ENCODE data around the gene GSDME. TPM values are rescaled to one million over a fixed set of nuclear protein-coding genes. Genes with fewer than 3 reads are reported as not detected.

GSDME gene
- total and polyA plus RNA-seq, 10 of the 15 experiments (the other 5 are each of a cell fraction or from before 2014, with no cell fraction given) = 23.7 to 245 (median 128) TPM

- 93% methylated on average over 9 of the region's 9 CpGs for WGBS (ENCODE audit: insufficient coverage, insufficient replicate concordance, low lambda C conversion rate, missing lambda C conversion rate)
- ATAC-seq (no peak), DNase-seq (ENCODE audit: low read depth, low spot score) (no peak), FAIRE-seq (no peak)
- Histone ChIP-seq H3K4me3 (no peak overlapping the region), H3K4me2 (ENCODE audit: control insufficient read depth, insufficient read depth) (no peak overlapping the region), H3K4me1 (ENCODE audit: control insufficient read depth, insufficient read depth, low read length) (no peaks in the 10 kb centered on the region), H3K36me3 (ENCODE audit: control insufficient read depth in 2 of 2, insufficient read depth in 2 of 2, low read length in 1 of 2) (peaks cover 0 to 4% of the 10 kb centered on the region in 2 experiments; a peak in 2 of 4 replicates), H3K27me3 (replicated peaks in 1 of 2; ENCODE audit: control insufficient read depth in 2 of 2, insufficient read depth in 2 of 2, low read length in 1 of 2) (no peaks in the 10 kb centered on the region), H3K27ac (ENCODE audit: control insufficient read depth, insufficient read depth) (no peak overlapping the region), H3K79me2 (ENCODE audit: control insufficient read depth, insufficient read depth, low read length) (peaks cover 2% of the 10 kb centered on the region), H2AFZ (ENCODE audit: control insufficient read depth, low read depth, low read length) (no peak overlapping the region), H3K9me3 (replicated peaks; ENCODE audit: control insufficient read depth, insufficient read depth, low read length) (peaks cover 3% of the 10 kb centered on the region), H4K20me1 (ENCODE audit: control insufficient read depth, insufficient read depth) (no peaks in the 10 kb centered on the region), H3K9ac (ENCODE audit: control insufficient read depth, insufficient read depth, low read length) (no peak overlapping the region)
- TF ChIP-seq MEF2B (IDR thresholded peaks at IDR 0.05; ENCODE audit: partially characterized antibody, poor library complexity, severe bottlenecking) = no peak
- TF ChIP-seq ZNF384 (IDR thresholded peaks at IDR 0.05; ENCODE audit: borderline replicate concordance, low read depth, low read length) = no peak
- TF ChIP-seq LARP7 (IDR thresholded peaks at IDR 0.05) = no peak
- TF ChIP-seq BMI1 (IDR thresholded peaks at IDR 0.05; ENCODE audit: borderline replicate concordance) = no peak
- no peak for TF ChIP-seq ATF7 (IDR thresholded peaks at IDR 0.05; ENCODE audit: low read depth)
- TF ChIP-seq TBL1XR1 (IDR thresholded peaks at IDR 0.05; ENCODE audit: low read depth, low read length) = no peak
- TF ChIP-seq NR2F1 (conservative IDR thresholded peaks at IDR 0.05) = no peak
- no peak for TF ChIP-seq TCF7 (IDR thresholded peaks at IDR 0.05; ENCODE audit: borderline replicate concordance)
- TF ChIP-seq ZNF622 (IDR thresholded peaks at IDR 0.05) = no peak
- TF ChIP-seq STAT3 (IDR thresholded peaks at IDR 0.05; ENCODE audit: low read depth, low read length) = no peak
- no peak for TF ChIP-seq RELB (IDR thresholded peaks at IDR 0.05; ENCODE audit: low read depth)
- TF ChIP-seq FOXM1 (IDR thresholded peaks at IDR 0.05; ENCODE audit: low read depth, low read length) = no peak
- CTCF ChIA-PET = interaction anchor here (1.0 to 1.2 kb wide), 2 partner anchors 18 to 353 kb away, joined by 3 to 7 read pairs; no protein-coding TSS in a partner anchor
- BruUV-seq (replicated peaks) = no TSS peak
- intact Hi-C loops (cut with micrococcal nuclease; ENCODE audit: unreplicated experiment) = no loop called here
- in situ Hi-C loops (cut with MboI) = no loop called here
- RAD21 ChIA-PET (ENCODE audit: unreplicated experiment) = interaction anchor here (1.1 to 1.2 kb wide), 2 partner anchors 25 to 71 kb away, joined by 3 read pairs; no protein-coding TSS in a partner anchor
- POLR2A ChIA-PET = interaction anchor here (0.6 to 1.1 kb wide), 2 partner anchors 10 to 154 kb away, joined by 3 read pairs; no protein-coding TSS in a partner anchor
- SMC1A ChIA-PET (ENCODE audit: uncharacterized antibody, unreplicated experiment) = interaction anchor here (1.0 kb wide), 1 partner anchor 30 kb away, joined by 3 read pairs; no protein-coding TSS in a partner anchor
These were observed 16.4 kb downstream of the GSDME start for GRCh38 chr7:24740871-24741270.
